Nephron (organoid): ENCODE data around the gene OLFM2.

ENCODE experiments used
- H3K27ac Mint-ChIP-seq, 3 experiments: 2 replicates each; pipeline ENCODE4 v1.8.0; 2020; ENCODE audit warnings: mixed read lengths in 3 of 3, mild to moderate bottlenecking in 2 of 3, moderate library complexity in 1 of 3
- H3K27me3 Mint-ChIP-seq: 2 replicates; pipeline ENCODE4 v1.8.0; 2021; ENCODE audit warnings: low read depth, mild to moderate bottlenecking, moderate library complexity, mixed read lengths
- H3K36me3 Mint-ChIP-seq: 2 replicates; pipeline ENCODE4 v1.8.0; 2020; ENCODE audit warnings: low read depth, mixed read lengths
- H3K4me1 Mint-ChIP-seq: 2 replicates; pipeline ENCODE4 v1.8.0; 2020; ENCODE audit warnings: mixed read lengths
- H3K4me3 Mint-ChIP-seq, 3 experiments: 2 replicates each; pipeline ENCODE4 v1.8.0; 2020; ENCODE audit warnings: mild to moderate bottlenecking in 3 of 3, mixed read lengths in 3 of 3, moderate library complexity in 2 of 3
- H3K9me3 Mint-ChIP-seq: 2 replicates; pipeline ENCODE4 v1.8.0; 2020; ENCODE audit warnings: mixed read lengths
- CTCF ChIP-seq, 3 experiments: fragments of 200-600 bp; sonication (generic); IDR thresholded peaks; one replicate each; pipeline ENCODE4 v1.5.0; 2021; ENCODE audit warnings: antibody characterized with exemption in 3 of 3; ENCODE audit not compliant: unreplicated experiment in 3 of 3

The OLFM2 gene

GRCh38 chr19:9881720-9882119 lies 54.6 kb downstream of the OLFM2 start:
- Mint-ChIP-seq H3K4me1 (peaks cover 18% of the 10 kb centered on the region), H3K27ac (no peak overlapping the region), H3K36me3 (no peaks in the 10 kb centered on the region), H3K4me3 (no peak overlapping the region), H3K27me3 (no peaks in the 10 kb centered on the region), H3K9me3 (no peaks in the 10 kb centered on the region)
- TF ChIP-seq CTCF (IDR thresholded peaks at IDR 0.05; ENCODE audit: unreplicated experiment in 3 of 3), result no peak

- Mint-ChIP-seq H3K4me3 (no peak overlapping the region), H3K27ac (no peak overlapping the region), H3K9me3 (no peaks in the 10 kb centered on the region), H3K27me3 (no peaks in the 10 kb centered on the region), H3K4me1 (peaks cover 16% of the 10 kb centered on the region), H3K36me3 (no peaks in the 10 kb centered on the region)
- TF ChIP-seq CTCF (IDR thresholded peaks at IDR 0.05; ENCODE audit: unreplicated experiment in 3 of 3), result no peak
Observed at GRCh38 chr19:9878511-9879196, 57.7 kb downstream of the OLFM2 start.

DNA sequence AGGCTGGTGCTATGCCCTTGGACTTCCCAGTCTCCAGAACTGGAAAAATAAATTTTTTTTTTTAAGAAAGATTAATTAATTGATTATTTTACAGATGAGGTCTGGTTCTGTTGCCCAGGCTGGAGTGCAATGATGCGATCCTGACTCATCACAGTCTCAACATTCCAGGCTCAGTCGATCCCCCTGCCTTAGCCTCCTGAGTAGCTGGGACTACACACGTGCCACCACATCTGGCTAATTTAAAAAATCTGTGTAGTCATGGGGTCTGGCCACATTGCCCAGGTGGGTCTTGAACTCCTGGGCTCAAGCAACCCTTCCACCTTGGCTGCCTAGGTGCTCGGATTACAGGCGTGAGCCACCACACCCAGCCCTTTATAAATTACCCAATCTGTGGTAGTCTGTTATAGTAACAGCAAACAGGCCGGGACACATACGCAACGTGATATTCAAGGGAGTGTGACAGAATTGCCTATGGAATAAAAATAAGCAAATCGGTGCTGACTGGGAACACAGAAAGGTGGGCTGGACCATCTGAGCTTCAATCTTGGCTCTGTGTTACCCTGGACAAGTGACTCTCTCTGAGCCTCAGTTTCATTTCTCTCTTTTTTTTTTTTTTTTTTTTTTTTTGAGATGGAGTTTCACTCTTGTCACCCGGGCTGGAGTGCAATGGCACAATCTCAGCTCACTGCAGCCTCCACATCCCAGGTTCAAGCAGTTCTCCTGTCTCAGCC lies 58.4 kb downstream of the OLFM2 start:
- H3K36me3 Mint-ChIP-seq, result no peaks in the 10 kb centered on the region
- H3K9me3 Mint-ChIP-seq, result no peaks in the 10 kb centered on the region
- H3K4me3 Mint-ChIP-seq, result no peak overlapping the region
- no peak for TF ChIP-seq CTCF (IDR thresholded peaks at IDR 0.05; ENCODE audit: unreplicated experiment in 3 of 3)
- no peak overlapping the region for H3K27ac Mint-ChIP-seq
- H3K4me1 Mint-ChIP-seq, result peaks cover 10% of the 10 kb centered on the region
- H3K27me3 Mint-ChIP-seq, result no peaks in the 10 kb centered on the region

DNA sequence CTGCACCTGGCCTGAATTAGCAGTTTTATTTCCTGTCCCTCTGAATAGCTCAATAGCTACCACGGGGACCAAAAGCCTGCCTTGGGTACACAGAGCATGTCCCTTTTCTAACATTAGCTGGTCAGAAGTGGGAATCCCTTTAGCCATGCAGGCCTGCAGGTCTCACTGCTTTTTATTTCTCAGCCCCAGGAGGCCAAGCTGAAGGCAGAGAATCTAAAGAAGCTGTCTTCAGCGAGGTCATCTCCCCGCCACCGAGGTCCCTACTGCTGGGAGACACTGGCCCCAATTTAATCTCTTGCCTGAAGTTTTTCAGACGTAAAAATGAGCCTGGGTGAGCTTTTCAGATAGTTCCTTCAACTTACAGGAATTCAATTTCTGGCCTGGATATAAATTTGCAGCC lies 60.5 kb downstream of the OLFM2 start:
- H3K4me3 Mint-ChIP-seq, result no peak overlapping the region
- no peaks in the 10 kb centered on the region for H3K27me3 Mint-ChIP-seq
- H3K36me3 Mint-ChIP-seq, result no peaks in the 10 kb centered on the region
- peak overlapping the region in 1 of 3 experiments; percentile 60 for H3K27ac Mint-ChIP-seq
- peaks cover 10% of the 10 kb centered on the region for H3K4me1 Mint-ChIP-seq
- H3K9me3 Mint-ChIP-seq, result no peaks in the 10 kb centered on the region
- TF ChIP-seq CTCF (IDR thresholded peaks at IDR 0.05; ENCODE audit: unreplicated experiment in 3 of 3), result no peak

- Mint-ChIP-seq H3K27me3 (no peaks in the 10 kb centered on the region), H3K4me1 (peaks cover 10% of the 10 kb centered on the region), H3K9me3 (no peaks in the 10 kb centered on the region), H3K36me3 (peaks cover 3% of the 10 kb centered on the region), H3K4me3 (no peak overlapping the region), H3K27ac (peak overlapping the region; percentile 55 to 76 (median 61))
- TF ChIP-seq CTCF (IDR thresholded peaks at IDR 0.05; ENCODE audit: unreplicated experiment in 3 of 3), result no peak
Observed at GRCh38 chr19:9875031-9875627, 61.2 kb downstream of the OLFM2 start.
